ENCODE results near the gene COG5.
A peak's percentile ranks its signal among the peaks of the same experiment; 100 is the strongest.
"Not testable (repeated sequence)": the region's sequence is repeated elsewhere in the genome, so short reads cannot be mapped to it uniquely, and the experiment has no call there.

The COG5 gene

DNA sequence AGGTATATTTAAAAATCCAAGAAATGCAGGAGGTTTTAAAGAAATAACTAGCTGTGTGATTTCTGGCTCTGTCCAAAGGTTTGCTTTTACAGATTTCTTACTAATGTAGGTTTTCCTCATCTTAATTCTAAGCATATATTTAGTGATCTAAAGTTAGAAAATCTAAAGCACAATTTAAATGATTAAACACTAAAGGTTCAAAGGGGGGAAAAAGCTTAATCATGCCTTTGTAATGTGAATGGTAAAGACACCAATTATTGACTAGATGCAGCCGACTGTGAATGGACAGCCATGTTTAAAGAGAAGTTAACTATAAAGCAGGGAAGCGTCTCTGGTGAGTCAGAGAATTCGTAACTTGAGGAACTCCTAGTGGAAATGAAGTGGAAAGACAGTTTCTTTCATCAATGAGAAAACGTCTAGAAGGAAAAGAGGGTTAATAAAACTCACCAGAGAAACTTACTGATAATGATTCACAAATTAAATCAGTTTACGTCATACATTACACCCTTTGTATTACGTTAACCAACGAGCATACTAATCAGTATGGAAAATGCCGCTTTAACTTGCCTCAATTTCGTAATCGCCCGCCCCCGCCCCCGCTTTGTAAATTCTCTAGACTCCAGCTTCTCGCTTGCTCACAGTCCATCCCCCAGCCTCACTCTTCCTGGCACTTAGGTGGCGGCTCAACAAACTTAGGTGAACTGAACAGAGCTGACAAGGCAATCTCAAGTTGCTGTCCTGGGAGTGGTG is 396.1 kb downstream of the COG5 start:
- Histone ChIP-seq H3K27me3 (ENCODE audit: insufficient read depth, low read length) (no peaks in the 10 kb centered on the region), H3K4me3 (ENCODE audit: low read length) (peak overlapping the region; percentile 85), H3K36me3 (ENCODE audit: insufficient read depth, low read depth, low read length) (no peaks in the 10 kb centered on the region), H3K9ac (ENCODE audit: low read depth, low read length) (peak overlapping the region; percentile 79), H3K4me1 (ENCODE audit: insufficient read depth, low read length) (no peaks in the 10 kb centered on the region; the same call in 1 of the 2 replicates), H3K27ac (ENCODE audit: low read length) (peak overlapping the region; percentile 60), H3K9me3 (ENCODE audit: insufficient read depth, low read depth, low read length) (no peaks in the 10 kb centered on the region)

DNA sequence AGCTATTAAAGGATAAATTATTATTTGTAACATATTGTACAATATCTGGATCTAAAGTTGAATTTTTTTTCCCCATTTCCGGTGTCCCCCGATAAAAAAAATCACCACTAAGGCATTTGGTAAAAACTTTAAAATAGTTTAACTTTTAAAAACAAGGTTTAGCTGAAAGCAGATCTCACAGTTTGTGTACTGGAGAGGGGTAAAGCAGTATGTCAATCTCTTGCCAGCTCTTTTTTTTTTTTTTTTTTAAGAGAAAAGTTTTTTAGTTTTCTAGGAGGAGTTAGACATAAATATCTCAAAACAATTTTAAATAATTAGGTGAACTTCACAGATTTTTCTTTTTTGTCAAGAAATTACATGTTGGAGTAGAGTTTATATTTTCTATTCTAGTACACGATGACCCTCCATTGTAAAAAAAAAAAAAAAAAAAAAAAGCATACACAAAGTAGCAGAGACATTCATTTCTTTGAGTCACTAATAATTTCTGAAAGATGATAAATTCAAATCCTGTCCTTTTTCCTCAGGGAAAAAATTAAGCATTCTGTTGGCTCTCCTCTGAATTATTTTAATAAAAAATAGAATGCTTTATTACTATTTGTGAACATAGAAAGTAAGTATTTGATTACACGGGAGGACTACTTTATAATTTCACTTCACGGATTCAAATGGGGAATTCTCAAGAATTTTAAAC is 396.8 kb downstream of the COG5 start:
- H3K9me3 ChIP-seq (ENCODE audit: insufficient read depth, low read depth, low read length): no peaks in the 10 kb centered on the region
- H3K27ac ChIP-seq (ENCODE audit: low read length): peak overlapping the region; percentile 60
- peak overlapping the region; percentile 85 for H3K4me3 ChIP-seq (ENCODE audit: low read length)
- H3K9ac ChIP-seq (ENCODE audit: low read depth, low read length): peak overlapping the region; percentile 79
- no peaks in the 10 kb centered on the region; the same call in 1 of the 2 replicates for H3K4me1 ChIP-seq (ENCODE audit: insufficient read depth, low read length)
- no peaks in the 10 kb centered on the region for H3K36me3 ChIP-seq (ENCODE audit: insufficient read depth, low read depth, low read length)
- H3K27me3 ChIP-seq (ENCODE audit: insufficient read depth, low read length): no peaks in the 10 kb centered on the region

DNA sequence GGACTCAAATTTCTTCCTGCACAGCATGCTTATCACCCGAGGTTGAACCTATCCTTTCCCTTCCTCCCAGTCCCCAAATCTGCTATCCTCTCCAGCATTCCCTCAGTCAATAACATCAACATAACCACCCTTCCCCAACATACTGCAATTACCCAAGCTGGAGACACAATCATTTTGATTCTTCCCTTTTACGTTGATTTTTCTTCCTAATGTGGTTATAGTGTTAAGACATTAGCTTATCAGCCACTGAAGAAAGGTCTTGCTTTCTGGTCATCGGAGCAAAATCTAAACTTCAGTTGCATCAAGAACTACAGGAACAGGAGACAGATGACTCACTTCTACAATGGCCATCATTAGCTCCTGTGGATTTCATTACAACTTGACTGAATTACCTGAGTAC is 398.4 kb downstream of the COG5 start:
- Histone ChIP-seq H3K9me3 (ENCODE audit: insufficient read depth, low read depth, low read length) (no peaks in the 10 kb centered on the region), H3K9ac (ENCODE audit: low read depth, low read length) (no peak overlapping the region), H3K27me3 (ENCODE audit: insufficient read depth, low read length) (no peaks in the 10 kb centered on the region), H3K27ac (ENCODE audit: low read length) (no peak overlapping the region), H3K4me1 (ENCODE audit: insufficient read depth, low read length) (no peaks in the 10 kb centered on the region; the same call in 1 of the 2 replicates), H3K4me3 (ENCODE audit: low read length) (no peak overlapping the region), H3K36me3 (ENCODE audit: insufficient read depth, low read depth, low read length) (peaks cover 1% of the 10 kb centered on the region; the same call in 1 of the 2 replicates)

DNA sequence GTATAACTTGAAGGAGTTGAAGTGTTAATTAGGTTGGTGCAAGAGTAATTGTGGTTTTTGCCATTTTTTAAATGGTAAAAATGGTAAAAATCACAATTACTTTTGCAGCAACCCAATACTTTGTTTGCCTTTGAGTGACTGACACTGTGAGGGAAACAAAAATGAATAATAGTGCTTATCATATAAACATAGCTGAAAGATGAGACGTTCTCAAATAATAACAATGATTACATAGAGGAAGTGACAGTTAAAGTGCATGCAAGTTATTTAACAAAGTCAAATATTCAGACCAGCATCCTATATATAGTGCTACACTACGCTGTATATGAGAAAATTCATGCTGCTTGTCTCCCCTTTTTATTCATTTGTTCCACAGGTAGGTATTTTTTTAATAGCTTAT is 399.6 kb downstream of the COG5 start:
- Histone ChIP-seq H3K9me3 (ENCODE audit: insufficient read depth, low read depth, low read length) (no peaks in the 10 kb centered on the region), H3K4me1 (ENCODE audit: insufficient read depth, low read length) (no peaks in the 10 kb centered on the region; the same call in 1 of the 2 replicates), H3K27me3 (ENCODE audit: insufficient read depth, low read length) (no peaks in the 10 kb centered on the region), H3K36me3 (ENCODE audit: insufficient read depth, low read depth, low read length) (peaks cover 12% of the 10 kb centered on the region), H3K27ac (ENCODE audit: low read length) (no peak overlapping the region), H3K9ac (ENCODE audit: low read depth, low read length) (no peak overlapping the region), H3K4me3 (ENCODE audit: low read length) (no peak overlapping the region)

DNA sequence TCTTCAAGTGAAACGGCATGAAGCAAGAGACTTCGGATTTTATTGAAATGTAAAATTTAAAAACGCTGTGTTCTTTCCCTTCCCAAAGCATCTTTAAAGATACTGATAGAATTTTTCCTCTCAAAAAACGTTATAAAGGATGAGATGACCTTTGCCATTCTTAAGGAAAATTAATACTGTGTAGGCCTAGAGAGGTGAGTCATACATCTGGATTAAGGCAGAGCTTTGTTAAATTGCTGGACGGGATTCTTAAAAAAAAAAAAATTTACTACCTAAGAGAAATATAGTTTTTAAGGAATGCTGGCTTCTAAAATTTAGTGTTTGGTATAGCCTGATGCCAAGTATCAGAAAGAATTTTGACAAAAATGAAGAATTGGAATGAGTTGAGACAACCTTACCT is 401.2 kb downstream of the COG5 start:
- no peak overlapping the region for H3K27ac ChIP-seq (ENCODE audit: low read length)
- H3K9ac ChIP-seq (ENCODE audit: low read depth, low read length): no peak overlapping the region
- no peaks in the 10 kb centered on the region for H3K9me3 ChIP-seq (ENCODE audit: insufficient read depth, low read depth, low read length)
- no peak overlapping the region for H3K4me3 ChIP-seq (ENCODE audit: low read length)
- H3K4me1 ChIP-seq (ENCODE audit: insufficient read depth, low read length): no peaks in the 10 kb centered on the region; the same call in 1 of the 2 replicates
- H3K27me3 ChIP-seq (ENCODE audit: insufficient read depth, low read length): no peaks in the 10 kb centered on the region
- peaks cover 12% of the 10 kb centered on the region for H3K36me3 ChIP-seq (ENCODE audit: insufficient read depth, low read depth, low read length)

DNA sequence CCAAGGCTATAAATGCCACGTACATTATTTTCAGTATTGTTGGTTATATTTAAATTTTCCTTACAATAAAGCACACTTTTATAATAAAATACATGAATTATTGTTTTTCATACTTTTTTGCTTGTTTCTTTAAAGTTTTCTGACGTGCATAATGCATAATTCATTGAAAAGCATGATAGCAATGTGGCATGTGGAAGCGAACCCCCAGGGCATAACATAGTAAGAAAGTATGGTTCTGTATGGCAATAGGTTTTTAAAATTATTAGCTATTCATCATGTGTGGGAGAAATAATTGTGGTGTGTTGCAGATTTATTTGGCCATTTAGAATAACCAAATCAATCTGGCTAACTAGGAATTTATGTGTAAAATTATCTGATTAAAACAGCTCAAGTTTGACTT is 402.3 kb downstream of the COG5 start:
- H3K36me3 ChIP-seq (ENCODE audit: insufficient read depth, low read depth, low read length): peaks cover 12% of the 10 kb centered on the region
- no peak overlapping the region for H3K27ac ChIP-seq (ENCODE audit: low read length)
- H3K9me3 ChIP-seq (ENCODE audit: insufficient read depth, low read depth, low read length): no peaks in the 10 kb centered on the region
- H3K9ac ChIP-seq (ENCODE audit: low read depth, low read length): no peak overlapping the region
- no peaks in the 10 kb centered on the region for H3K27me3 ChIP-seq (ENCODE audit: insufficient read depth, low read length)
- no peak overlapping the region for H3K4me3 ChIP-seq (ENCODE audit: low read length)
- H3K4me1 ChIP-seq (ENCODE audit: insufficient read depth, low read length): no peaks in the 10 kb centered on the region; the same call in 1 of the 2 replicates

DNA sequence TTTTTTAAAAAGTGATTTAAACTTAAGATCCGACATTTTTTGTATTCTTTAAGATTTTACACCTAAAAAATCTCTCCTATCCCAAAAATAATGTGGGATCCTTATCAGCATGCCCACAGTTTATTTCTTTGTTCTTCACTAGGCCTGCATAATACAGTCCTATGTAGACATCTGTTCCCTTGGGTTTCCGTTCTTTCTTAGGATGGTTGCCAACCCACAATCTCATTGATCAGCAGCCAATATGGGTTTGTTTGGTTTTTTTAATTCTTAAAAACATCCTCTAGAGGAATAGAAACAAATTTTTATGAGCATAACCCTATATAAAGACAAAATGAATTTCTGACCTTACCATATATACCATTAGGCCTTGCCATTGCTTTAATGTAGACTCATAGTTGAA is 403.3 kb downstream of the COG5 start:
- Histone ChIP-seq H3K9me3 (ENCODE audit: insufficient read depth, low read depth, low read length) (no peaks in the 10 kb centered on the region), H3K27me3 (ENCODE audit: insufficient read depth, low read length) (no peaks in the 10 kb centered on the region), H3K27ac (ENCODE audit: low read length) (no peak overlapping the region), H3K4me1 (ENCODE audit: insufficient read depth, low read length) (no peaks in the 10 kb centered on the region), H3K36me3 (ENCODE audit: insufficient read depth, low read depth, low read length) (peaks cover 12% of the 10 kb centered on the region), H3K4me3 (ENCODE audit: low read length) (no peak overlapping the region), H3K9ac (ENCODE audit: low read depth, low read length) (no peak overlapping the region)

DNA sequence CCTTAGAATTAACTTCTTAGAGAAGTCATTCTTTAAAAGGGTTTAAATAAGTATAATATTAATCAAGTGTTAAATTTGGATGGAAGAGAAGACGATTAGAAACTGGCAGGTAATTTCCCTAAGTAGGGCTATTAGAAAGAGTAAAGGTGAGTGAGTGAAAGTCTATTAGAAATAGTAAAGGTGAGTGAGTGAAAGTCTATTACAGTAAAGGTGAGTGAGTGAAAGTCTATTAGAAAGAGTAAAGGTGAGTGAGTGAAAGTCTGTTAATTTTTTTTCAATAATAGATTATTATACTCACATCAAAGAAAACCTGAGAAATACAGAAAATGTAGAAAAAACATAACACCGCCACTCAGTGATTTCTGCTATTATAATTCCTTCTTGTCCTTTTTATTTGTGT is 405.7 kb downstream of the COG5 start:
- peaks cover 12% of the 10 kb centered on the region for H3K36me3 ChIP-seq (ENCODE audit: insufficient read depth, low read depth, low read length)
- no peaks in the 10 kb centered on the region for H3K27me3 ChIP-seq (ENCODE audit: insufficient read depth, low read length)
- no peak overlapping the region for H3K4me3 ChIP-seq (ENCODE audit: low read length)
- H3K27ac ChIP-seq (ENCODE audit: low read length): no peak overlapping the region
- no peaks in the 10 kb centered on the region for H3K4me1 ChIP-seq (ENCODE audit: insufficient read depth, low read length)
- H3K9me3 ChIP-seq (ENCODE audit: insufficient read depth, low read depth, low read length): no peaks in the 10 kb centered on the region
- no peak overlapping the region for H3K9ac ChIP-seq (ENCODE audit: low read depth, low read length)

DNA sequence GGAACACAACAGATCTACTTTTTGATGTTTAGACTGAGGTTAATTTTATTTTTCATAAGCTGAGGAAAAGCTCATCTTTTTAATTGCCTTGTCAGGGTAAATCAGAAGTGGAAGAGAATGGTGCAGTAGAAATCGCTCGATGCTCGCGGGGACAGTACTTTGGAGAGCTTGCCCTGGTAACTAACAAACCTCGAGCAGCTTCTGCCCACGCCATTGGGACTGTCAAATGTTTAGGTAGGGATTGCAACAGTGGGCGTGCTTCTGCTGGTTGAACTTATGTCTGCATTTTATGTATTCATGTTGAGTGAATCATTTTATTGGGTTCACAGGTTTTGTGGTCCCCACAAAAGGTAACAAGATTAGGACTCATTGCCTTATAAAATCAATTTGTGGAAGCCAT is 406.6 kb downstream of the COG5 start:
- no peaks in the 10 kb centered on the region for H3K4me1 ChIP-seq (ENCODE audit: insufficient read depth, low read length)
- no peak overlapping the region for H3K9ac ChIP-seq (ENCODE audit: low read depth, low read length)
- no peaks in the 10 kb centered on the region for H3K27me3 ChIP-seq (ENCODE audit: insufficient read depth, low read length)
- H3K36me3 ChIP-seq (ENCODE audit: insufficient read depth, low read depth, low read length): peaks cover 12% of the 10 kb centered on the region
- H3K27ac ChIP-seq (ENCODE audit: low read length): no peak overlapping the region
- H3K4me3 ChIP-seq (ENCODE audit: low read length): no peak overlapping the region
- no peaks in the 10 kb centered on the region for H3K9me3 ChIP-seq (ENCODE audit: insufficient read depth, low read depth, low read length)

DNA sequence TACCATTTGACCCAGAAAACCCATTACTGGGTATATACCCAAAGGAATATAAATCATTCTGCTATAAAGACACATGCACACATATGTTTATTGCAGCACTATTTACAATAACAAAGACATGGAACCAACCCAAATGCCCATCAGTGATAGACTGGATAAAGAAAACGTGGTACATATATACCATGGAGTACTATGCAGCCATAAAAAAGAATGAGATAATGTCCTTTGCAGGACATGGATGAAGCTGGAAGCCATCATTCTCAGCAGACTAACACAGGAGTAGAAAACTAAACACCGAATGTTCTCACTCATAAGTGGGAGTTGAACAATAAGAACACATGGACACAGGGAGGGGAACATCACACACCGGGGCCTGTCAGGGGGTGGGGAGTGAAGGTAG is 408.0 kb downstream of the COG5 start:
- H3K36me3 ChIP-seq (ENCODE audit: insufficient read depth, low read depth, low read length): peaks cover 12% of the 10 kb centered on the region
- H3K4me1 ChIP-seq (ENCODE audit: insufficient read depth, low read length); H3K4me3 ChIP-seq (ENCODE audit: low read length); H3K27ac ChIP-seq (ENCODE audit: low read length); H3K27me3 ChIP-seq (ENCODE audit: insufficient read depth, low read length); H3K9me3 ChIP-seq (ENCODE audit: insufficient read depth, low read depth, low read length); H3K9ac ChIP-seq (ENCODE audit: low read depth, low read length): not testable (repeated sequence)

DNA sequence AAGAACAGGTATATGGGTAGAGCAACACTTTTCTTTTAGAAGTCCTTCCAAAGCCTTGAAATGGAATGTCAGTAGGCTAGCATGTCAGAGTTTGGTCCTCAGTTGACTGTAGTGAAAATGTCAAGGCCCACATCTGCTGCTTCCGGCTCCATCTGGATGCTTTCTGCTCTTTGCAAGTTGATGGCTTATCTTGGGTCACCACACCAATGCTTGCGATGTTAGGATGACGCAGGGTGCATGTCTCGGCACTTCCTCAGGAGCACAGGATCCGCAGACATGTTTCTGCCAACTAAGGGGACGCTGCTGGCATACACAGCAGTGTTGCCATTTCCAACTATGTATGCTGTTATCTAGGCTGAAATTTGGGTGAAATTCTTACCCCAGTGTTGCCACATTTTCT is 408.9 kb downstream of the COG5 start:
- Histone ChIP-seq H3K9me3 (ENCODE audit: insufficient read depth, low read depth, low read length) (no peaks in the 10 kb centered on the region), H3K4me3 (ENCODE audit: low read length) (no peak overlapping the region), H3K27ac (ENCODE audit: low read length) (no peak overlapping the region), H3K36me3 (ENCODE audit: insufficient read depth, low read depth, low read length) (peaks cover 6% of the 10 kb centered on the region), H3K4me1 (ENCODE audit: insufficient read depth, low read length) (no peaks in the 10 kb centered on the region), H3K27me3 (ENCODE audit: insufficient read depth, low read length) (no peaks in the 10 kb centered on the region), H3K9ac (ENCODE audit: low read depth, low read length) (no peak overlapping the region)

DNA sequence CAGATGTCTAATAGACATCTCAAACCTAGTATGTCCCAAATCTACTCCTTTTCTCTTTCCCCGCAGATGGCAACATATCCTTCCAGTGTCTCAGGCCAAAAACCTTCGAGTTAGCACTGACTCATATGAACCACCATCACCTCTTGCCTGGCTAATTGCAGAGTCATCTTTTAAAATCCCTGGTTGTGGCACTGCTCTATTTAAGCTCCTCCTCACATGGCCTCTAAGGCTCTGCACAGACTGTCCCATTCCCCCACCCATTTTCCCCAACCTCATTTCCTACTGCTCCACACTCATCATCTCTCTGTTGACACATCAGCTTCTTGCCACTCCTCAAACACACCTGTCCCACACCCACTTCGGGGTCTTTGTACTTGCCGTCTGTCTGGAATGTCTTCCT is 411.7 kb downstream of the COG5 start:
- Histone ChIP-seq H3K9me3 (ENCODE audit: insufficient read depth, low read depth, low read length) (no peaks in the 10 kb centered on the region), H3K4me3 (ENCODE audit: low read length) (no peak overlapping the region), H3K27ac (ENCODE audit: low read length) (no peak overlapping the region), H3K36me3 (ENCODE audit: insufficient read depth, low read depth, low read length) (no peaks in the 10 kb centered on the region), H3K9ac (ENCODE audit: low read depth, low read length) (no peak overlapping the region), H3K4me1 (ENCODE audit: insufficient read depth, low read length) (peaks cover 8% of the 10 kb centered on the region; the same call in 1 of the 2 replicates), H3K27me3 (ENCODE audit: insufficient read depth, low read length) (no peaks in the 10 kb centered on the region)

All from iPS-20b (cell line).